ENCODE results near the gene OSBPL5. TPM values are rescaled to one million over a fixed set of nuclear protein-coding genes. Genes with fewer than 3 reads are reported as not detected.

Gene OSBPL5
- total RNA-seq, 1 experiment from 2014 or later = 16.1 TPM

- no peak overlapping the region for H3T11ph ChIP-seq (ENCODE audit: low read length)
- H3K18ac ChIP-seq (ENCODE audit: insufficient read length, low read depth, low read length) = no peak overlapping the region
- H3K4me2 ChIP-seq (ENCODE audit: insufficient read depth, insufficient read length, low read length) = no peak overlapping the region
- no peak overlapping the region for H2AK5ac ChIP-seq (ENCODE audit: insufficient read length, low read length)
- Mint-ChIP-seq H3K36me3 (ENCODE audit: insufficient read depth in 1 of 3, low read depth in 3 of 3) (no peaks in the 10 kb centered on the region; a peak in 1 of 7 replicates), H3K4me1 (peaks cover 10 to 26% of the 10 kb centered on the region in 2 experiments), H3K27me3 (ENCODE audit: low read depth) (no peaks in the 10 kb centered on the region; the same call in 1 of the 2 replicates), H3K27ac (no peak overlapping the region), H3K9me3 (no peaks in the 10 kb centered on the region), H3K4me3 (no peak overlapping the region)
- H2BK5ac ChIP-seq (ENCODE audit: insufficient read length, low read length) = no peak overlapping the region
- no peak overlapping the region for H2BK12ac ChIP-seq (ENCODE audit: insufficient read length, low read depth, low read length)
- WGBS (ENCODE audit: extremely low coverage, insufficient read length, low lambda C conversion rate) = no CpG with 5 or more reads among the region's 27 CpGs
- H3K79me2 ChIP-seq (ENCODE audit: insufficient read depth, low read length) = no peaks in the 10 kb centered on the region
- H2BK15ac ChIP-seq (ENCODE audit: low read depth, low read length) = no peak overlapping the region
- DNase-seq = no peak
- TF ChIP-seq CTCF (conservative IDR thresholded peaks at IDR 0.05) = no peak
- H3K4me1 ChIP-seq (ENCODE audit: insufficient read depth, low read length) = no peaks in the 10 kb centered on the region; the same call in 1 of the 2 replicates
- H3K23ac ChIP-seq (ENCODE audit: insufficient read length, low read depth, low read length) = no peak overlapping the region
- H3K14ac ChIP-seq (ENCODE audit: insufficient read depth, low read length) = no peak overlapping the region; the same call in 1 of the 2 replicates
- no peak overlapping the region for H3K4ac ChIP-seq (ENCODE audit: low read depth, low read length)
- no peak overlapping the region for H4K91ac ChIP-seq (ENCODE audit: insufficient read length, low read depth, low read length)
- H3K9ac ChIP-seq (ENCODE audit: extremely low read depth, insufficient read length, low read length) = no peak overlapping the region
- no peak overlapping the region for H3K27ac ChIP-seq (ENCODE audit: insufficient read length, low read depth, low read length)
- H2BK20ac ChIP-seq (ENCODE audit: low read depth, low read length, poor library complexity, severe bottlenecking) = no peak overlapping the region
- H2AFZ ChIP-seq (ENCODE audit: low read length) = no peak overlapping the region
- H2BK120ac ChIP-seq (ENCODE audit: low read depth, low read length, poor library complexity, severe bottlenecking) = no peak overlapping the region
- H3K27me3 ChIP-seq (ENCODE audit: insufficient read depth, low read length) = no peaks in the 10 kb centered on the region
- H3K23me2 ChIP-seq (ENCODE audit: insufficient read length, low read depth, low read length, poor library complexity, severe bottlenecking) = no peaks in the 10 kb centered on the region
- no peaks in the 10 kb centered on the region for H4K20me1 ChIP-seq (ENCODE audit: control insufficient read depth, insufficient read depth, insufficient read length)
- H4K8ac ChIP-seq (replicated peaks; ENCODE audit: insufficient read length, low read depth, low read length) = no peak overlapping the region
- H3K56ac ChIP-seq (ENCODE audit: insufficient read length, low read depth, low read length) = no peak overlapping the region
- H4K5ac ChIP-seq (ENCODE audit: insufficient read length, low read depth, low read length) = no peak overlapping the region
- H3K9me3 ChIP-seq (ENCODE audit: control insufficient read depth, low read depth, low read length) = no peaks in the 10 kb centered on the region
- no peaks in the 10 kb centered on the region for H3K79me1 ChIP-seq (ENCODE audit: insufficient read depth, low read depth, low read length, poor library complexity, severe bottlenecking)
These were observed 30.2 kb downstream of the OSBPL5 start for GRCh38 chr11:3134651-3135480.
